ENCODE results near the gene MYL10.
"Not testable (repeated sequence)": the region's sequence is repeated elsewhere in the genome, so short reads cannot be mapped to it uniquely, and the experiment has no call there.

Gene MYL10

DNA sequence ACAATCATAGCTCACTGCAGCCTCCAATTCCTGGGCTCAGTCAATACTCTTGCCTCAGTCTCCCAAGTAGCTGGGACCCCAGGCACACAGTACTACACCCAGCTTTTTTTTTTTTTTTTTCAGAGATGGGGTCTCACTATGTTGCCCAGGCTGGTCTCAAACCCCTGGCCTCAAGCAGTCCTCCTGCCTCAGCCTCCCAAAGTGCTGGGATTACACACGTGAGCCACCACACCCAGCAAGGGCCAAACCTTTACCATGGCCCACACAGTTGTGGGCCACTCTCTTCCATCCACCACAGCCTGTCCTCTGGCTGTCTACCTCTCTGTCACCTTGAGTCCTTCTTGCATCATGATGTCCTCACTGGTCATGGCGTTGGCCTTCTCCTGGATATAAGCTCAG lies 24.2 kb downstream of the MYL10 start:
- not testable (repeated sequence) for H3K23ac ChIP-seq (ENCODE audit: low read length); DNase-seq; H2BK15ac ChIP-seq (replicated peaks; ENCODE audit: low read depth); H3K4me2 ChIP-seq (ENCODE audit: low read length); H3K9ac ChIP-seq (ENCODE audit: low read length); H3K18ac ChIP-seq (ENCODE audit: low read length); H3K4me1 ChIP-seq (ENCODE audit: control insufficient read depth, low read depth, low read length); H3K27me3 ChIP-seq (ENCODE audit: insufficient read depth, low read length, poor library complexity); H3K36me3 ChIP-seq (ENCODE audit: control insufficient read depth, insufficient read depth, low read length); H3K79me1 ChIP-seq (ENCODE audit: low read length); H3K27ac ChIP-seq (ENCODE audit: low read depth, low read length); H3K4me3 ChIP-seq (ENCODE audit: low read length); H2BK120ac ChIP-seq (ENCODE audit: low read depth, low read length); H2BK5ac ChIP-seq (ENCODE audit: low read length); H4K8ac ChIP-seq (ENCODE audit: low read depth, low read length); H3K79me2 ChIP-seq (ENCODE audit: control insufficient read depth, insufficient read depth, low read length)
- WGBS (ENCODE audit: extremely low coverage, insufficient coverage, low lambda C conversion rate) = no CpG with 5 or more reads among the region's 2 CpGs
- peak overlapping the region; percentile 35 for H2AK5ac ChIP-seq (ENCODE audit: low read length)
- peak overlapping the region; percentile 5 for H4K5ac ChIP-seq (ENCODE audit: low read length)
- H3K4ac ChIP-seq (ENCODE audit: low read depth, low read length) = peak overlapping the region; percentile 70
- peak overlapping the region; percentile 63 for H3K56ac ChIP-seq (ENCODE audit: low read length)

- no peak overlapping the region for H3K18ac ChIP-seq (ENCODE audit: low read length)
- H2BK120ac ChIP-seq (ENCODE audit: low read depth, low read length) = no peak overlapping the region
These were observed 24.7 kb downstream of the MYL10 start for GRCh38 chr7:101604331-101604933.

DNA sequence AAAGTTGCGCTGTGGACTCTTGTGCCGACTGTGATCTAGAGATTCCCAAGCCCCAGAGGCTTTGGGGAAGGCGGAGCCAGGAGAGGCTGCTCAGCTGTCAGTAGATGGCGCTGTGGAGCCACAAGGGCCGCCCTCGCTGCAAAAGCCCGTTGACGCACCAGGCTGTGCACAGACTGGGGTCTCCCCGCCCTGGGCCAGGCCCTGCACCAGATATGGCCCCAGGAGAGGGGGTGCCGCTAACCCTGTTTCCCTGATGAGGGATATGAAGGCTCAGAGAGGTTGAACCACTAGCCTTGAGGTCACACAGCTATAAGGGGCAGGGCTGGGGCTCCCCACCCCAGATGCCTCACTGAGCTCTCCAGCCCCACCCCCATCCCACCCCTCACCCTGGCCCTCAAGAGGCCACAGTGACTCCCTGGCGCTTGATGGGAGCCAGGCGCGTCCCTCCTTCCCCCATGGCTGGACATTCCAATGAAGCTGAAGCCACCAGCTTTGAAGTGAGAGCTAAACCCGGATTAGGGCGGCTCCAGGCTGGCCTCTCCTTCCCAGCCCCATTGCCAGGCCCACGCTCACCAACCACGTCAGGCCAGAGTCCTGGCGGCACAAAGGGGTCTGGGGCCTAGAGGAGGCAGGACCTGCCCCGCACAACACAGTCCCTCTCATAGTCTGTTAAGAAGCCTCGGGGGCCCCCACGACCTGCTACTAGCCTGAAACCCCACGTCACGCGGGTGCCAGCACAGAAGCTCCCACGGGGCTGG lies 26.4 kb downstream of the MYL10 start:
- H3K27me3 ChIP-seq (ENCODE audit: insufficient read depth, low read length, poor library complexity) = no peaks in the 10 kb centered on the region
- H3K18ac ChIP-seq (ENCODE audit: low read length) = peak overlapping the region; percentile 15
- DNase-seq = peak; percentile 91
- peak overlapping the region; percentile 31 for H2BK5ac ChIP-seq (ENCODE audit: low read length)
- H3K36me3 ChIP-seq (ENCODE audit: control insufficient read depth, insufficient read depth, low read length) = no peaks in the 10 kb centered on the region
- no peak overlapping the region for H4K8ac ChIP-seq (ENCODE audit: low read depth, low read length)
- no peaks in the 10 kb centered on the region for H3K4me1 ChIP-seq (ENCODE audit: control insufficient read depth, low read depth, low read length)
- H3K56ac ChIP-seq (ENCODE audit: low read length) = peak overlapping the region; percentile 76
- no peak overlapping the region for H2AK5ac ChIP-seq (ENCODE audit: low read length)
- no peak overlapping the region for H2BK15ac ChIP-seq (replicated peaks; ENCODE audit: low read depth)
- peak overlapping the region; percentile 21 for H3K4ac ChIP-seq (ENCODE audit: low read depth, low read length)
- H3K4me2 ChIP-seq (ENCODE audit: low read length) = no peak overlapping the region
- peak overlapping the region; percentile 8 for H2BK120ac ChIP-seq (ENCODE audit: low read depth, low read length)
- no peaks in the 10 kb centered on the region for H3K79me1 ChIP-seq (ENCODE audit: low read length)
- H3K9ac ChIP-seq (ENCODE audit: low read length) = peak overlapping the region; percentile 7
- no peak overlapping the region for H3K4me3 ChIP-seq (ENCODE audit: low read length)
- no peak overlapping the region for H3K27ac ChIP-seq (ENCODE audit: low read depth, low read length)
- H4K5ac ChIP-seq (ENCODE audit: low read length) = no peak overlapping the region
- H3K23ac ChIP-seq (ENCODE audit: low read length) = no peak overlapping the region
- no peaks in the 10 kb centered on the region for H3K79me2 ChIP-seq (ENCODE audit: control insufficient read depth, insufficient read depth, low read length)
- no CpG with 5 or more reads among the region's 25 CpGs for WGBS (ENCODE audit: extremely low coverage, insufficient coverage, low lambda C conversion rate)

More at GRCh38 chr7:101604331-101604933, 24.7 kb downstream of the MYL10 start:
- H3K4me2 ChIP-seq (ENCODE audit: low read length) = no peak overlapping the region
- no peak overlapping the region for H3K23ac ChIP-seq (ENCODE audit: low read length)
- H3K9ac ChIP-seq (ENCODE audit: low read length) = no peak overlapping the region
- H3K4me1 ChIP-seq (ENCODE audit: control insufficient read depth, low read depth, low read length) = no peaks in the 10 kb centered on the region
- no CpG with 5 or more reads among the region's 5 CpGs for WGBS (ENCODE audit: extremely low coverage, insufficient coverage, low lambda C conversion rate)
- no peak overlapping the region for H2AK5ac ChIP-seq (ENCODE audit: low read length)
- H2BK15ac ChIP-seq (replicated peaks; ENCODE audit: low read depth) = no peak overlapping the region
- H3K36me3 ChIP-seq (ENCODE audit: control insufficient read depth, insufficient read depth, low read length) = no peaks in the 10 kb centered on the region
- no peaks in the 10 kb centered on the region for H3K27me3 ChIP-seq (ENCODE audit: insufficient read depth, low read length, poor library complexity)
- H3K79me1 ChIP-seq (ENCODE audit: low read length) = no peaks in the 10 kb centered on the region
- no peak overlapping the region for H3K4ac ChIP-seq (ENCODE audit: low read depth, low read length)
- no peak overlapping the region for H4K5ac ChIP-seq (ENCODE audit: low read length)
- no peak overlapping the region for H4K8ac ChIP-seq (ENCODE audit: low read depth, low read length)
- H2BK5ac ChIP-seq (ENCODE audit: low read length) = no peak overlapping the region
- H3K79me2 ChIP-seq (ENCODE audit: control insufficient read depth, insufficient read depth, low read length) = no peaks in the 10 kb centered on the region
- no peak for DNase-seq
- no peak overlapping the region for H3K4me3 ChIP-seq (ENCODE audit: low read length)
- no peak overlapping the region for H3K27ac ChIP-seq (ENCODE audit: low read depth, low read length)
- H3K56ac ChIP-seq (ENCODE audit: low read length) = no peak overlapping the region

DNA sequence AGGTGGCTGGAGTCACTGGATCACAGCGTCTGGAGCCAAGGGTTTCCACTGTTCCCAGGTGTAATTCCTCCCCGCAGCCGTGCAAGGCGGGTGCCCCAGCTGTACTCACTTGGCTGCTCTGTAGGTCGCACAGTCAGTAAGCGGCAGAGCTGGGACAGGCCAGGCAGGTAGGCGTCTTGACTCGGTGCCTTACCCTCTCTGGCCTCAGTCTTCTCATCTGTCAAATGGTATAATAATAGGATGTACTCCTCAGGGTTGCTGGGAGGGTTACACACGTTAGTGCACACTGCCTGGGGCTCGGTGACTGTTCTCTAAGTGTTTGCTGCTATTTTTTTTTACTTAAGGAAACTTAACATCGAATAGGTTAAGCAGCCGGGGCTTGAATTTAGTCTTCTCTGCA lies 27.0 kb downstream of the MYL10 start:
- Histone ChIP-seq H3K4ac (ENCODE audit: low read depth, low read length) (no peak overlapping the region), H4K5ac (ENCODE audit: low read length) (no peak overlapping the region), H3K79me2 (ENCODE audit: control insufficient read depth, insufficient read depth, low read length) (no peaks in the 10 kb centered on the region), H2BK120ac (ENCODE audit: low read depth, low read length) (no peak overlapping the region), H3K27ac (ENCODE audit: low read depth, low read length) (no peak overlapping the region), H2AK5ac (ENCODE audit: low read length) (peak overlapping the region; percentile 62), H3K4me1 (ENCODE audit: control insufficient read depth, low read depth, low read length) (no peaks in the 10 kb centered on the region), H4K8ac (ENCODE audit: low read depth, low read length) (no peak overlapping the region), H3K36me3 (ENCODE audit: control insufficient read depth, insufficient read depth, low read length) (no peaks in the 10 kb centered on the region), H2BK5ac (ENCODE audit: low read length) (no peak overlapping the region), H3K56ac (ENCODE audit: low read length) (no peak overlapping the region), H3K27me3 (ENCODE audit: insufficient read depth, low read length, poor library complexity) (no peaks in the 10 kb centered on the region), H3K18ac (ENCODE audit: low read length) (no peak overlapping the region), H3K79me1 (ENCODE audit: low read length) (no peaks in the 10 kb centered on the region), H3K23ac (ENCODE audit: low read length) (no peak overlapping the region), H3K4me3 (ENCODE audit: low read length) (no peak overlapping the region), H2BK15ac (replicated peaks; ENCODE audit: low read depth) (no peak overlapping the region), H3K9ac (ENCODE audit: low read length) (no peak overlapping the region), H3K4me2 (ENCODE audit: low read length) (no peak overlapping the region)
- no peak for DNase-seq
- WGBS (ENCODE audit: extremely low coverage, insufficient coverage, low lambda C conversion rate) = no CpG with 5 or more reads among the region's 12 CpGs

DNA sequence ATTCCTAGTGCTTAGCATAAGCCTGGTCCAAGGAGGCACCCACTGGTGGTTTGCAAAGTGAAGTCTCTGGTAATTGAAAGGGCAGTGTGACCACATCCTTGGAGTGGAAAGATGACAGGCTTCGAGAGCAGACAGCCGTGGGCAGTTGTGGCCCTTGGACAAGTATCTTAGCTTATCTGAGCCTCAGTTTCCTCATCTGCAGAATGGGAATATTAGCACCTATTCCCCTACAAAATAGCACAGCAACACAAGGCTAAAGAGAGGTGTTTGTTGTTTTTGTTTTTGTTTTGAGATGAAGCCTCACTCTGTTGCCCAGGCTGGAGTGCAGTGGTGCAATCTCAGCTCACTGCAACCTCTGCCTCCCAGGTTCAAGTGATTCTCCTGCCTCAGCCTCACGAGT lies 29.3 kb downstream of the MYL10 start:
- Histone ChIP-seq H3K9ac (ENCODE audit: low read length) (no peak overlapping the region), H2AK5ac (ENCODE audit: low read length) (no peak overlapping the region), H3K4ac (ENCODE audit: low read depth, low read length) (no peak overlapping the region), H3K18ac (ENCODE audit: low read length) (no peak overlapping the region), H3K27ac (ENCODE audit: low read depth, low read length) (no peak overlapping the region), H3K36me3 (ENCODE audit: control insufficient read depth, insufficient read depth, low read length) (no peaks in the 10 kb centered on the region), H3K4me1 (ENCODE audit: control insufficient read depth, low read depth, low read length) (no peaks in the 10 kb centered on the region), H3K23ac (ENCODE audit: low read length) (no peak overlapping the region), H3K56ac (ENCODE audit: low read length) (no peak overlapping the region), H2BK15ac (replicated peaks; ENCODE audit: low read depth) (no peak overlapping the region), H3K79me1 (ENCODE audit: low read length) (no peaks in the 10 kb centered on the region), H2BK5ac (ENCODE audit: low read length) (no peak overlapping the region), H3K79me2 (ENCODE audit: control insufficient read depth, insufficient read depth, low read length) (no peaks in the 10 kb centered on the region), H4K8ac (ENCODE audit: low read depth, low read length) (no peak overlapping the region), H2BK120ac (ENCODE audit: low read depth, low read length) (no peak overlapping the region), H4K5ac (ENCODE audit: low read length) (no peak overlapping the region), H3K27me3 (ENCODE audit: insufficient read depth, low read length, poor library complexity) (no peaks in the 10 kb centered on the region), H3K4me2 (ENCODE audit: low read length) (no peak overlapping the region), H3K4me3 (ENCODE audit: low read length) (no peak overlapping the region)
- WGBS (ENCODE audit: extremely low coverage, insufficient coverage, low lambda C conversion rate) = no CpG with 5 or more reads among the region's 3 CpGs
- DNase-seq = no peak
